ENCODE data around the gene TREM2. TPM values are rescaled to one million over a fixed set of nuclear protein-coding genes. Genes with fewer than 3 reads are reported as not detected.

The TREM2 gene
- total and polyA plus RNA-seq, 4 experiments from 2014 or later, result 2.7 to 4.0 TPM; not detected in 2

- POLR2A ChIA-PET (ENCODE audit: partially characterized antibody), result no interaction called here
Measured at GRCh38 chr6:41176189-41176588, 13.3 kb upstream of the TREM2 start.

DNA sequence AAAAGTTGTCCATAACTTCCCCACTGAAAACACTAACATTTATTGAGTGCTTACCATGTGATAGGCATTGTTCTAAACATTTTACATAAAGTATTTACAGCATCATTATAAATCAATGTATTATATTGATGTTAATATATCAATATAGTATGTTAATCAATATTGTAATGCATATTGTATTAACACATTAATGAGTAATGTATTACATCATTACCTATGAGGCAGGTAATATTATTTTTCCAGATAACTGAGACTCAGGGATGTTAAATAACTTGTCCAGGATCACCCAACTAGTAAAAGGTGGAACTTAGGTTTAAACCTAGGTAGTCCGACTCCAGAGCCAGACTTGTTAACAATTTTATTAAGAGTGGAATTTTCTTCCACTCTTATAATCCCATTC is 12.2 kb upstream of the TREM2 start:
- H3K27me3 Mint-ChIP-seq, result peaks cover 8 to 9% of the 10 kb centered on the region in 2 donors
- H3K36me3 Mint-ChIP-seq, result no peaks in the 10 kb centered on the region
- H3K4me3 Mint-ChIP-seq, result no peak overlapping the region
- DNase-seq, result no peak
- ChIA-PET POLR2A (ENCODE audit: partially characterized antibody) (no interaction called here), CTCF (ENCODE audit: partially characterized antibody) (no interaction called here)
- Histone ChIP-seq H3K36me3 (ENCODE audit: insufficient read depth, low read length) (no peaks in the 10 kb centered on the region), H3K27ac (ENCODE audit: low read depth, low read length) (no peak overlapping the region), H3K4me1 (ENCODE audit: insufficient read depth, low read length) (no peaks in the 10 kb centered on the region), H3K9me3 (ENCODE audit: control insufficient read depth in 1 of 2, low read length in 2 of 2) (no peaks in the 10 kb centered on the region), H3K4me3 (ENCODE audit: low read length in 2 of 2) (no peak overlapping the region), H3K27me3 (ENCODE audit: insufficient read depth, low read length) (no peaks in the 10 kb centered on the region)
- peaks cover 0 to 2% (median 0%) of the 10 kb centered on the region in 8 donors for H3K9me3 Mint-ChIP-seq
- peaks cover 0 to 3% (median 0%) of the 10 kb centered on the region in 4 donors for H3K4me1 Mint-ChIP-seq
- intact Hi-C loops (cut with micrococcal nuclease), result no loop called here
- no peak overlapping the region for H3K27ac Mint-ChIP-seq

More at GRCh38 chr6:41176189-41176588, 13.3 kb upstream of the TREM2 start:
- CTCF ChIA-PET (ENCODE audit: partially characterized antibody), result interaction anchor here (0.9 to 1.1 kb wide), 2 partner anchors 8 to 10 kb away, joined by 3 to 4 read pairs; no protein-coding TSS in a partner anchor
- no peak for DNase-seq
- Histone ChIP-seq H3K4me1 (ENCODE audit: insufficient read depth, low read length) (no peaks in the 10 kb centered on the region), H3K36me3 (ENCODE audit: insufficient read depth, low read length) (no peaks in the 10 kb centered on the region), H3K9me3 (ENCODE audit: control insufficient read depth in 1 of 2, low read length in 2 of 2) (no peaks in the 10 kb centered on the region), H3K27ac (ENCODE audit: low read depth, low read length) (no peak overlapping the region), H3K27me3 (ENCODE audit: insufficient read depth, low read length) (no peaks in the 10 kb centered on the region), H3K4me3 (ENCODE audit: low read length in 2 of 2) (no peak overlapping the region)
- no peaks in the 10 kb centered on the region for H3K36me3 Mint-ChIP-seq
- H3K4me1 Mint-ChIP-seq, result no peaks in the 10 kb centered on the region
- peaks cover 0 to 2% (median 0%) of the 10 kb centered on the region in 8 donors for H3K9me3 Mint-ChIP-seq
- no peak overlapping the region for H3K4me3 Mint-ChIP-seq
- intact Hi-C loops (cut with micrococcal nuclease), result no loop called here
- peaks cover 8 to 9% of the 10 kb centered on the region in 2 donors for H3K27me3 Mint-ChIP-seq
- no peak overlapping the region for H3K27ac Mint-ChIP-seq

DNA sequence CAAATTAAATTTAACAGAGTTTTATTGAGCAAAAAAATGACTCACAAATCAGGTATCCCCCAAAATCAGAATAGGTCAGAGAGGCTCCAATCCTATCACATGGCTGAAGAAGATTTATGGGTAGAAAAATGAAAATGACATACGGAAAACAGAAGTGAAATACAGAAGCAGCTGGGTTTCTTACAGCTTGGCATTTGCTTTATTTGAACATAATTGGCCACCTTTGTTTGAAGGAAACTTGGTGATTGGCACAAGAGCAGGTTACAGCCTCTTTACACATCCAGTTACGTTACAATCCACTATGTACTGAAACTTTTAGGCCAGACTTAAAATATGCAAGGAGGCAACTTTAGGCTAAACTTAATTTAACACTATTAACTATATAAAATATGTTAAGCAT is 11.7 kb upstream of the TREM2 start:
- POLR2A ChIA-PET (ENCODE audit: partially characterized antibody), result no interaction called here

DNA sequence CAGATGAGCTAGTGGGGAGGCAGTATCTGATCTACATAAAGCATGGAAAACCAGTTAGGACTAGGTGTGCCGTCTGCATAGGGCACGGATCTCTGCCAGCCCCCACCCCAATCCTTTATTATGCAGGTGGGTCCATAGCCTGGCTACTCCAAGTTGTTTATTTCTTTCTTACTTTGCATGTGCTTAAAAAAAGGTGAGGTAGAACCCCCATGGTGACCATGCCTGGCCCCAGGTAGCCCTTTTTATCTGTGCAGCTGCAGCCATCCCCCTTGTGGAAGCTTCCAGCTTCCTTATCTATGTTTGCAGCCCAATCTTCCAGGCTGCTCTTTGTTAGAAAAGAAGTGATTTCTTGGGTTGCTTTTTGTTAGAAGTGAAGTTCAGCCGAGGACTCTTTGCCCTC is 9.0 kb upstream of the TREM2 start:
- H3K9me3 Mint-ChIP-seq, result peaks cover 0 to 2% (median 0%) of the 10 kb centered on the region in 8 donors
- no peak overlapping the region for H3K27ac ChIP-seq (ENCODE audit: low read depth, low read length)
- no peaks in the 10 kb centered on the region for H3K9me3 ChIP-seq (ENCODE audit: control insufficient read depth in 1 of 2, low read length in 2 of 2)
- H3K27me3 ChIP-seq (ENCODE audit: insufficient read depth, low read length), result no peaks in the 10 kb centered on the region
- peaks cover 0 to 3% (median 0%) of the 10 kb centered on the region in 4 donors for H3K4me1 Mint-ChIP-seq
- no peak overlapping the region for H3K27ac Mint-ChIP-seq
- intact Hi-C loops (cut with micrococcal nuclease), result no loop called here
- no peaks in the 10 kb centered on the region for H3K4me1 ChIP-seq (ENCODE audit: insufficient read depth, low read length)
- peaks cover 1 to 5% of the 10 kb centered on the region in 2 donors for H3K27me3 Mint-ChIP-seq
- no peaks in the 10 kb centered on the region for H3K36me3 ChIP-seq (ENCODE audit: insufficient read depth, low read length)
- no peak for DNase-seq
- H3K36me3 Mint-ChIP-seq, result no peaks in the 10 kb centered on the region
- H3K4me3 ChIP-seq (ENCODE audit: low read length in 2 of 2), result no peak overlapping the region
- ChIA-PET POLR2A (ENCODE audit: partially characterized antibody) (no interaction called here), CTCF (ENCODE audit: partially characterized antibody) (interaction anchor here (5.6 kb wide), 1 partner anchor 10 kb away, joined by 37 read pairs; no protein-coding TSS in a partner anchor)
- no peak overlapping the region for H3K4me3 Mint-ChIP-seq

More for the DNA sequence above, 11.7 kb upstream of the TREM2 start:
- no peaks in the 10 kb centered on the region for H3K4me1 ChIP-seq (ENCODE audit: insufficient read depth, low read length)
- no peaks in the 10 kb centered on the region for H3K9me3 ChIP-seq (ENCODE audit: control insufficient read depth in 1 of 2, low read length in 2 of 2)
- H3K4me1 Mint-ChIP-seq, result peaks cover 0 to 3% (median 0%) of the 10 kb centered on the region in 4 donors
- H3K9me3 Mint-ChIP-seq, result peaks cover 0 to 2% (median 0%) of the 10 kb centered on the region in 8 donors
- H3K36me3 Mint-ChIP-seq, result no peaks in the 10 kb centered on the region
- DNase-seq, result no peak
- H3K27ac Mint-ChIP-seq, result no peak overlapping the region
- H3K4me3 Mint-ChIP-seq, result no peak overlapping the region
- H3K27me3 Mint-ChIP-seq, result peaks cover 8 to 9% of the 10 kb centered on the region in 2 donors
- no peaks in the 10 kb centered on the region for H3K36me3 ChIP-seq (ENCODE audit: insufficient read depth, low read length)
- H3K27ac ChIP-seq (ENCODE audit: low read depth, low read length), result no peak overlapping the region
- CTCF ChIA-PET (ENCODE audit: partially characterized antibody), result no interaction called here
- intact Hi-C loops (cut with micrococcal nuclease), result no loop called here
- no peak overlapping the region for H3K4me3 ChIP-seq (ENCODE audit: low read length in 2 of 2)
- no peaks in the 10 kb centered on the region for H3K27me3 ChIP-seq (ENCODE audit: insufficient read depth, low read length)

- Mint-ChIP-seq H3K9me3 (no peaks in the 10 kb centered on the region), H3K36me3 (no peaks in the 10 kb centered on the region), H3K27ac (no peak overlapping the region), H3K4me3 (no peak overlapping the region), H3K27me3 (peaks cover 1 to 5% of the 10 kb centered on the region in 2 donors), H3K4me1 (peaks cover 0 to 3% (median 0%) of the 10 kb centered on the region in 4 donors)
- Histone ChIP-seq H3K27ac (ENCODE audit: low read depth, low read length) (no peak overlapping the region), H3K9me3 (ENCODE audit: control insufficient read depth in 1 of 2, low read length in 2 of 2) (no peaks in the 10 kb centered on the region), H3K27me3 (ENCODE audit: insufficient read depth, low read length) (no peaks in the 10 kb centered on the region), H3K4me3 (ENCODE audit: low read length in 2 of 2) (no peak overlapping the region), H3K36me3 (ENCODE audit: insufficient read depth, low read length) (no peaks in the 10 kb centered on the region), H3K4me1 (ENCODE audit: insufficient read depth, low read length) (no peaks in the 10 kb centered on the region)
- intact Hi-C loops (cut with micrococcal nuclease), result no loop called here
- ChIA-PET CTCF (ENCODE audit: partially characterized antibody) (interaction anchor here (1.0 to 5.6 kb wide), 2 partner anchors 12 to 30 kb away, joined by 3 to 37 read pairs; partner anchors contain the start of gene TREML2), POLR2A (ENCODE audit: partially characterized antibody) (no interaction called here)
- DNase-seq, result no peak
Measured at GRCh38 chr6:41170547-41171160, 7.7 kb upstream of the TREM2 start.

DNA sequence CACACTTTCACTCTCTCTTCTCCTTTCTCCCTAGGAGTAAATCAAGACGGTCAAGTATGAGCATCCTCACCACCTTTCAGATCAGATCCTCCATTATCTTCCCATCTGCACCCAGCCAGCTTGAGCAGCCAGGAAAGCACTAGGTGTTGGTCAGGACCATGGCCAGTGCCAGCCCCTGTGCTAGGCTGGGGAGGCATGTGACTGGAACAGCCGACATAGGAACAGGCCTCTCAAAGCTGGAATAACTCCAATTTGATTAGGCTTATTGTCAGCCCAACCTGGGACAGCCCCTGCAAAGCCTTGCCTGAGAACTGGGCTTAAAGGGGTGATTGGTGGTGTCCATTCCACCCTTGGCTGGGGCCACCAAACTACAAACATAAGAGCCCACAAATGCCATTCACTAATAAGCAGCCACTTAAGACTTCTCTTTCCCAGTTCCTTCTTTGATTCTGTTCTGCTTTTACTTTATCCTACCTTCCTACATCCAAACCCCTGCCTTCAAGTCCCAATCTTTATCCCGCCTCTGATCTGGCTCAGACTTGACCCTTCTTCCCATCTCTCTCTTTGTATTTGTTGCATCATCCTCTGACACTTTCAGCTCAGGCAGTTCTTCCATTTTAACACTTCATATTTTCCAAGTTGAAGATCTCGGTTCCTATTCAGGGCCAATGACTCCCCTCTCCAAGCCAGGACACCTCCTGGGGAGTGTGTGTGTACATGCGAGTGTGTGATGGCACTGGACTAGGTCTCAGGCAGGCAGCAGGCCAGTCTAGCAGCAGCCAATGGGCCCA is 4.5 kb upstream of the TREM2 start:
- H3K27ac Mint-ChIP-seq, result no peak overlapping the region
- H3K4me1 Mint-ChIP-seq, result peaks cover 0 to 3% (median 0%) of the 10 kb centered on the region in 4 donors

GRCh38 chr6:41164551-41165120 is 1.7 kb upstream of the TREM2 start:
- Histone ChIP-seq H3K36me3 (ENCODE audit: insufficient read depth, low read length) (no peaks in the 10 kb centered on the region), H3K27me3 (ENCODE audit: insufficient read depth, low read length) (no peaks in the 10 kb centered on the region), H3K9me3 (ENCODE audit: control insufficient read depth in 1 of 2, low read length in 2 of 2) (no peaks in the 10 kb centered on the region), H3K4me3 (ENCODE audit: low read length in 2 of 2) (no peak overlapping the region), H3K4me1 (ENCODE audit: insufficient read depth, low read length) (no peaks in the 10 kb centered on the region), H3K27ac (ENCODE audit: low read depth, low read length) (no peak overlapping the region)
- ChIA-PET CTCF (ENCODE audit: partially characterized antibody) (no interaction called here), POLR2A (ENCODE audit: partially characterized antibody) (no interaction called here)
- Mint-ChIP-seq H3K27me3 (peaks cover 0 to 8% of the 10 kb centered on the region in 2 donors), H3K27ac (no peak overlapping the region), H3K4me3 (no peak overlapping the region), H3K9me3 (no peaks in the 10 kb centered on the region), H3K36me3 (no peaks in the 10 kb centered on the region), H3K4me1 (no peaks in the 10 kb centered on the region)
- no peak for DNase-seq
- intact Hi-C loops (cut with micrococcal nuclease), result no loop called here

More for the DNA sequence above, 4.5 kb upstream of the TREM2 start:
- Histone ChIP-seq H3K27me3 (ENCODE audit: insufficient read depth, low read length) (no peaks in the 10 kb centered on the region), H3K4me1 (ENCODE audit: insufficient read depth, low read length) (no peaks in the 10 kb centered on the region), H3K27ac (ENCODE audit: low read depth, low read length) (no peak overlapping the region), H3K36me3 (ENCODE audit: insufficient read depth, low read length) (no peaks in the 10 kb centered on the region), H3K4me3 (ENCODE audit: low read length in 2 of 2) (no peak overlapping the region), H3K9me3 (ENCODE audit: control insufficient read depth in 1 of 2, low read length in 2 of 2) (no peaks in the 10 kb centered on the region)
- CTCF ChIA-PET (ENCODE audit: partially characterized antibody), result interaction anchor here (0.8 to 1.9 kb wide), 3 partner anchors 15 to 153 kb away, joined by 3 to 4 read pairs (median 3); no protein-coding TSS in a partner anchor
- Mint-ChIP-seq H3K4me3 (no peak overlapping the region), H3K36me3 (no peaks in the 10 kb centered on the region), H3K27me3 (peaks cover 0 to 5% of the 10 kb centered on the region in 2 donors), H3K9me3 (no peaks in the 10 kb centered on the region)
- intact Hi-C loops (cut with micrococcal nuclease), result no loop called here
- no peak for DNase-seq
- POLR2A ChIA-PET (ENCODE audit: partially characterized antibody), result no interaction called here
